Measurements from ENCODE around the gene ASIC4. TPM values are rescaled to one million over a fixed set of nuclear protein-coding genes. Genes with fewer than 3 reads are reported as not detected.

The ASIC4 gene
- total RNA-seq, 1 experiment from 2014 or later, result 0.11 TPM

DNA sequence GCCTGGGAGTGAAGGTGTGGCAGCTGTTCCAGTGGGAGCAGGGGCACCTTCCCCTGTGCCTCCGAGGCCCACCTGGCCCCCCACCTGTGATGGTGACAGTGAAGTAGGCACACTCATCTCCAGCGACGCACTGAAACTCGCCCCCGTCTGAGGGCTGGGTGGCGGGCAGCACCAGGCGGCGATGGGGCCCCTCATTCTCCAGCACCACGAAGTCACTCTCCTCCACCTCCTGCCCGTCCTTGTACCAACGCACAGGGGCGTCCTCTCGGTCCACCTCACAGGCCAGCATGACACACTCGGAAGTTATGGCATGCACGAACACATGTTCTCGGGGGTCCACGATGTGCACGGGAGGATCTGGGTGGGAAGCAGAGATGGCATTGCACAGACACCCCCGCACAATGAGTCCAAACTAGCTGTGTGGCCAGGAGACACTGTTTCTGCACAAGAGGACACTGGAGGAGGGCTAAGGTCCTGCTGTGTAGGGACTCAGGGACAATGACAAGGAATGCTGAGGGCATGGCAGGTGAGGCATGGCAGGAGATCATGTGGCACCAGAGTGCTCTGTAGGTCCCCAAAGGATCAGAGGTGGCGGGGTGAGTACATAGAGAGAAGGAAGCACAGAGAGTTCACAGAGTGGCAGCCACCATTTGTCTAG, 49.1 kb downstream of the ASIC4 start:
- CTCF ChIA-PET, result no interaction called here
- H3F3A ChIP-seq (ENCODE audit: low read length, unreplicated experiment), result no peaks in the 10 kb centered on the region
- H3K36me3 ChIP-seq (ENCODE audit: low read depth, low read length), result no peaks in the 10 kb centered on the region; the same call in 1 of the 2 replicates
- H3K27me3 ChIP-seq (ENCODE audit: low read length), result no peaks in the 10 kb centered on the region
- H3K4me3 ChIP-seq (ENCODE audit: low read length), result no peak overlapping the region
- H3K4me2 ChIP-seq (ENCODE audit: low read length), result no peak overlapping the region
- no peaks in the 10 kb centered on the region for H3K4me1 ChIP-seq (ENCODE audit: insufficient read depth, low read length)
- H2AFZ ChIP-seq (ENCODE audit: low read length), result no peak overlapping the region
- H4K20me1 ChIP-seq (ENCODE audit: low read length), result no peaks in the 10 kb centered on the region
- intact Hi-C loops (cut with micrococcal nuclease), result no loop called here
- H3K79me2 ChIP-seq (ENCODE audit: low read length), result no peaks in the 10 kb centered on the region
- H3K27ac ChIP-seq (ENCODE audit: low read length), result no peak overlapping the region
- H3K9ac ChIP-seq (ENCODE audit: low read length), result no peak overlapping the region
- no TSS peak for BruUV-seq (replicated peaks)
- POLR2A ChIA-PET (ENCODE audit: unreplicated experiment), result no interaction called here
- H3K9me2 ChIP-seq (replicated peaks; ENCODE audit: low read length), result no peaks in the 10 kb centered on the region
- DNase-seq (no peak), ATAC-seq (no peak)
- H3K9me3 ChIP-seq (ENCODE audit: low read length), result no peaks in the 10 kb centered on the region
- TF ChIP-seq EZH2phosphoT487 (IDR thresholded peaks at IDR 0.05; ENCODE audit: borderline replicate concordance, low read length), result no peak
- TF ChIP-seq, protein P1, sequence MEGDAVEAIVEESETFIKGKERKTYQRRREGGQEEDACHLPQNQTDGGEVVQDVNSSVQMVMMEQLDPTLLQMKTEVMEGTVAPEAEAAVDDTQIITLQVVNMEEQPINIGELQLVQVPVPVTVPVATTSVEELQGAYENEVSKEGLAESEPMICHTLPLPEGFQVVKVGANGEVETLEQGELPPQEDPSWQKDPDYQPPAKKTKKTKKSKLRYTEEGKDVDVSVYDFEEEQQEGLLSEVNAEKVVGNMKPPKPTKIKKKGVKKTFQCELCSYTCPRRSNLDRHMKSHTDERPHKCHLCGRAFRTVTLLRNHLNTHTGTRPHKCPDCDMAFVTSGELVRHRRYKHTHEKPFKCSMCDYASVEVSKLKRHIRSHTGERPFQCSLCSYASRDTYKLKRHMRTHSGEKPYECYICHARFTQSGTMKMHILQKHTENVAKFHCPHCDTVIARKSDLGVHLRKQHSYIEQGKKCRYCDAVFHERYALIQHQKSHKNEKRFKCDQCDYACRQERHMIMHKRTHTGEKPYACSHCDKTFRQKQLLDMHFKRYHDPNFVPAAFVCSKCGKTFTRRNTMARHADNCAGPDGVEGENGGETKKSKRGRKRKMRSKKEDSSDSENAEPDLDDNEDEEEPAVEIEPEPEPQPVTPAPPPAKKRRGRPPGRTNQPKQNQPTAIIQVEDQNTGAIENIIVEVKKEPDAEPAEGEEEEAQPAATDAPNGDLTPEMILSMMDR (conservative IDR thresholded peaks at IDR 0.05; ENCODE audit: low read depth, low read length), result no peak
- no peak for TF ChIP-seq EZH2 (IDR thresholded peaks at IDR 0.05; ENCODE audit: low read length, unreplicated experiment)

GRCh38 chr2:219565130-219566080, 51.1 kb downstream of the ASIC4 start:
- BruUV-seq (replicated peaks), result no TSS peak
- Histone ChIP-seq H3K4me3 (ENCODE audit: low read length) (no peak overlapping the region), H3F3A (ENCODE audit: low read length, unreplicated experiment) (no peaks in the 10 kb centered on the region), H4K20me1 (ENCODE audit: low read length) (no peaks in the 10 kb centered on the region), H3K9me2 (replicated peaks; ENCODE audit: low read length) (no peaks in the 10 kb centered on the region), H3K9me3 (ENCODE audit: low read length) (no peaks in the 10 kb centered on the region), H3K79me2 (ENCODE audit: low read length) (peaks cover 13% of the 10 kb centered on the region), H3K4me1 (ENCODE audit: insufficient read depth, low read length) (peaks cover 11% of the 10 kb centered on the region), H3K9ac (ENCODE audit: low read length) (no peak overlapping the region), H2AFZ (ENCODE audit: low read length) (no peak overlapping the region), H3K4me2 (ENCODE audit: low read length) (no peak overlapping the region), H3K27ac (ENCODE audit: low read length) (no peak overlapping the region), H3K36me3 (ENCODE audit: low read depth, low read length) (no peaks in the 10 kb centered on the region; the same call in 1 of the 2 replicates), H3K27me3 (ENCODE audit: low read length) (no peaks in the 10 kb centered on the region)
- DNase-seq (no peak), ATAC-seq (no peak)
- intact Hi-C loops (cut with micrococcal nuclease), result no loop called here
- TF ChIP-seq EZH2 (IDR thresholded peaks at IDR 0.05; ENCODE audit: low read length, unreplicated experiment), result no peak
- ChIA-PET POLR2A (ENCODE audit: unreplicated experiment) (no interaction called here), CTCF (no interaction called here)

DNA sequence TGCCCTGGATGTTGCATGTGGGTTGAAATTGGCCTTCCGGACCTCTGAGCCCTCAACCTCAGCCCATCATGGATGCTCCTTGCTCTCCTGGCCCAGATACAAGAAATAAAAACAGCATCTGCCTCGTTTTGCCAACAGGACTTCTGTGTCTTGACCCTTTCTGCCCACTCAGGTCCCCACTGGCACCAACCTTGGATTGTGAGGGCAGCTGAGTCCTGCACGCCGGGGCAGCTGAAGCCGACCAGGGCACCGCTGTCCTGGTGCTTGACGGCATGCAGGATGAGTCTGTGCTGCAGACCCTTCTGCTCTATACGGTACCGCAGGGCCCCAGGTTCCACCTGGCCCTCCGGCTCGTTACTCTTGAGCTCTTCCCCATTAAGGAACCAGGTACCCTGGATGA, 52.4 kb downstream of the ASIC4 start:
- Histone ChIP-seq H2AFZ (ENCODE audit: low read length) (no peak overlapping the region), H3K9me3 (ENCODE audit: low read length) (no peaks in the 10 kb centered on the region), H3F3A (ENCODE audit: low read length, unreplicated experiment) (no peaks in the 10 kb centered on the region), H4K20me1 (ENCODE audit: low read length) (no peaks in the 10 kb centered on the region), H3K27ac (ENCODE audit: low read length) (no peak overlapping the region), H3K4me3 (ENCODE audit: low read length) (no peak overlapping the region), H3K36me3 (ENCODE audit: low read depth, low read length) (no peaks in the 10 kb centered on the region; the same call in 1 of the 2 replicates), H3K27me3 (ENCODE audit: low read length) (no peaks in the 10 kb centered on the region), H3K9ac (ENCODE audit: low read length) (no peak overlapping the region), H3K4me1 (ENCODE audit: insufficient read depth, low read length) (peaks cover 14% of the 10 kb centered on the region), H3K79me2 (ENCODE audit: low read length) (peaks cover 20% of the 10 kb centered on the region), H3K9me2 (replicated peaks; ENCODE audit: low read length) (no peaks in the 10 kb centered on the region), H3K4me2 (ENCODE audit: low read length) (no peak overlapping the region)
- no TSS peak for BruUV-seq (replicated peaks)
- ATAC-seq (no peak), DNase-seq (no peak)
- no peak for TF ChIP-seq EZH2 (IDR thresholded peaks at IDR 0.05; ENCODE audit: low read length, unreplicated experiment)
- ChIA-PET POLR2A (ENCODE audit: unreplicated experiment) (no interaction called here), CTCF (no interaction called here)
- intact Hi-C loops (cut with micrococcal nuclease), result no loop called here

Data from PC-3 (cell line).